Thyroid gland (tissue), 4 donors: ENCODE data around the gene ZNF385B. TPM values are rescaled to one million over a fixed set of nuclear protein-coding genes. Genes with fewer than 3 reads are reported as not detected.
"Not testable (repeated sequence)": the region's sequence is repeated elsewhere in the genome, so short reads cannot be mapped to it uniquely, and the experiment has no call there.

Experiments
- DNase-seq, 2 donors: peaks; one replicate each; pipeline ENCODE4 v3.0.0-alpha.2; 2019
- H3K27ac ChIP-seq, 3 donors: fragments of 200-600 bp; sonication (generic); 1 replicate in 2 of 3; 2 replicates in 1 of 3; pipeline ENCODE4 v1.5.1; 2016 to 2019; ENCODE audit warnings: mild to moderate bottlenecking in 1 of 3, moderate library complexity in 1 of 3
- H3K27me3 ChIP-seq: fragments of 200-600 bp; sonication (generic); one replicate; pipeline ENCODE4 v1.5.1; 2019
- H3K36me3 ChIP-seq, 2 donors: fragments of 200-600 bp; sonication (generic); one replicate each; pipeline ENCODE4 v1.5.1; 2016 to 2019
- H3K4me1 ChIP-seq, 2 donors: fragments of 200-600 bp; sonication (generic); one replicate each; pipeline ENCODE4 v1.5.1; 2017 to 2019
- H3K4me3 ChIP-seq, 3 donors: fragments of 200-600 bp; sonication (generic); replicated peaks in 1 of 3; 1 replicate in 2 of 3; 2 replicates in 1 of 3; pipeline ENCODE4 v1.5.1; 2016; ENCODE audit warnings: mild to moderate bottlenecking in 1 of 3
- H3K9me3 ChIP-seq: fragments of 200-600 bp; sonication (generic); one replicate; pipeline ENCODE4 v1.5.1; 2017
- POLR2A ChIP-seq, 2 donors: fragments of 450-650 bp; IDR thresholded peaks; one replicate each; pipeline ENCODE4 v1.6.1; 2017; ENCODE audit warnings: antibody characterized with exemption in 2 of 2, mild to moderate bottlenecking in 2 of 2, moderate library complexity in 1 of 2
- WGBS, 2 donors: methylation state at CpG; one replicate each; pipeline ENCODE4 v1.1.5; 2017; 5-methylcytosine and 5-hydroxymethylcytosine counted together
- intact Hi-C: fragments of 100-400 bp; cut with DNase I; formaldehyde crosslinking; loops from one replicate; pipeline ENCODE4 v1.15.1; 2023
- total RNA-seq, 4 donors: library from RNA; depleted of rRNA; stranded (reverse); fragments of >200 nt; gene quantifications; one replicate each; pipeline ENCODE4 v1.2.3, GENCODE V29; 2016
- TF ChIP-seq, protein P1 (sequence below), 6 experiments: fragments of 200-600 bp in 3 of 6; fragments of 450-650 bp in 3 of 6; sonication (generic) in 3 of 6; IDR thresholded peaks; one replicate each; pipeline ENCODE4 v1.5.1; 2016 to 2019; ENCODE audit warnings: antibody characterized with exemption in 6 of 6, mild to moderate bottlenecking in 2 of 6, inconsistent platforms in 1 of 6, moderate library complexity in 1 of 6

Gene ZNF385B
- total RNA-seq, 4 donors from 2014 or later, result 1.3 to 2.8 (median 1.8) TPM

DNA sequence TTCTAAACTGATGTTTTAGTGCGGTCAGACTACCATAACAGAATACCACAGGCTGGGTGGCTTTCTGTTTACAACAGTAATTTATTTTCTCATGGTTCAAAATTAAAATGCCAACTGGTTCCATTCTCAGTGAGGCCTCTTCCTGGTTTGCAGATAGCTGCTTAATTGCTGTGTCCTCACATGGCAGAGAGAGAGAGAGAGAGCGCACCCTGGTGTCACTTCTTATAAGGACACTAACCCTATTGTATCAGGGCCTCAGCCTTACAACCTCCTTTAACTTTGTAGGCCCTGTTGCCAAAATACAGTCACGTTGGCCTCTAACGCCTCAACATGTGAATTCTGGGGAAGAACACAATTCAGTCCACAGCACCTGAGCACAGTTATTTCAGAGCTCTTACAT lies 37.5 kb upstream of the ZNF385B start:
- no peaks in the 10 kb centered on the region for H3K27me3 ChIP-seq
- no peak for DNase-seq
- no peaks in the 10 kb centered on the region for H3K9me3 ChIP-seq
- H3K4me1 ChIP-seq, result no peaks in the 10 kb centered on the region
- WGBS, 2 donors, result 66 to 78% methylated on average over 4 of the region's 4 CpGs
- H3K36me3 ChIP-seq, result no peaks in the 10 kb centered on the region
- TF ChIP-seq, protein P1, sequence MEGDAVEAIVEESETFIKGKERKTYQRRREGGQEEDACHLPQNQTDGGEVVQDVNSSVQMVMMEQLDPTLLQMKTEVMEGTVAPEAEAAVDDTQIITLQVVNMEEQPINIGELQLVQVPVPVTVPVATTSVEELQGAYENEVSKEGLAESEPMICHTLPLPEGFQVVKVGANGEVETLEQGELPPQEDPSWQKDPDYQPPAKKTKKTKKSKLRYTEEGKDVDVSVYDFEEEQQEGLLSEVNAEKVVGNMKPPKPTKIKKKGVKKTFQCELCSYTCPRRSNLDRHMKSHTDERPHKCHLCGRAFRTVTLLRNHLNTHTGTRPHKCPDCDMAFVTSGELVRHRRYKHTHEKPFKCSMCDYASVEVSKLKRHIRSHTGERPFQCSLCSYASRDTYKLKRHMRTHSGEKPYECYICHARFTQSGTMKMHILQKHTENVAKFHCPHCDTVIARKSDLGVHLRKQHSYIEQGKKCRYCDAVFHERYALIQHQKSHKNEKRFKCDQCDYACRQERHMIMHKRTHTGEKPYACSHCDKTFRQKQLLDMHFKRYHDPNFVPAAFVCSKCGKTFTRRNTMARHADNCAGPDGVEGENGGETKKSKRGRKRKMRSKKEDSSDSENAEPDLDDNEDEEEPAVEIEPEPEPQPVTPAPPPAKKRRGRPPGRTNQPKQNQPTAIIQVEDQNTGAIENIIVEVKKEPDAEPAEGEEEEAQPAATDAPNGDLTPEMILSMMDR (IDR thresholded peaks at IDR 0.05), result no peak
- TF ChIP-seq POLR2A (IDR thresholded peaks at IDR 0.05), result no peak
- H3K4me3 ChIP-seq, result no peak overlapping the region
- intact Hi-C loops, result no loop called here
- H3K27ac ChIP-seq, result no peak overlapping the region

- Histone ChIP-seq H3K9me3 (no peaks in the 10 kb centered on the region), H3K4me1 (no peaks in the 10 kb centered on the region), H3K4me3 (no peak overlapping the region), H3K36me3 (no peaks in the 10 kb centered on the region), H3K27ac (no peak overlapping the region), H3K27me3 (no peaks in the 10 kb centered on the region)
- intact Hi-C loops, result no loop called here
- DNase-seq, result no peak
- WGBS, 2 donors, result 89% methylated on average over 3 of the region's 3 CpGs
- TF ChIP-seq POLR2A (IDR thresholded peaks at IDR 0.05), result no peak
- TF ChIP-seq, protein P1 (IDR thresholded peaks at IDR 0.05), result no peak
These were observed 32.2 kb upstream of the ZNF385B start for GRCh38 chr2:179893616-179894015.

DNA sequence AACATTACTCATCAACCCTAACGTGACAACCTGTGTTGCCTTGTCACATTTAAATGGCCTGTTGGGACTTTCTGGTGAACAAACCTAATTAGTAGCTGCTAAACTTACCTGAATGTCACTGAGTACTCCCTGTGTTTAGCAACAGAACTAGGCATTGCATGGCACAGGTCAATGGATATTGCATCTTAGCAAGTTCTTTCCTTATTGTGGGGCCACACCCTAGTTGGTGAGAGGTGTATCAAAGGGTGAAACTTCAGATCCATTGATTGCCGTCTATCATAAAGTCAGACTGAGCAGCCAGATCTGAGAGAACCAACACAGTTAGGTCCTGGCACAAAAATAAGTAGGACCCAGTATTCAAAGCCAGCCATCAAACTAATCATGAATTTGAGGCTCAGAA lies 29.8 kb upstream of the ZNF385B start:
- 84 to 85% methylated on average over 2 of the region's 2 CpGs for WGBS, 2 donors
- Histone ChIP-seq H3K9me3 (no peaks in the 10 kb centered on the region), H3K36me3 (no peaks in the 10 kb centered on the region), H3K4me1 (no peaks in the 10 kb centered on the region), H3K27me3 (no peaks in the 10 kb centered on the region), H3K4me3 (no peak overlapping the region), H3K27ac (no peak overlapping the region)
- intact Hi-C loops, result no loop called here
- no peak for DNase-seq
- TF ChIP-seq POLR2A (IDR thresholded peaks at IDR 0.05), result no peak
- TF ChIP-seq, protein P1 (IDR thresholded peaks at IDR 0.05), result no peak

GRCh38 chr2:179890666-179891065 lies 29.3 kb upstream of the ZNF385B start:
- DNase-seq, result no peak
- Histone ChIP-seq H3K9me3 (no peaks in the 10 kb centered on the region), H3K4me1 (no peaks in the 10 kb centered on the region), H3K36me3 (no peaks in the 10 kb centered on the region), H3K27ac (no peak overlapping the region), H3K27me3 (no peaks in the 10 kb centered on the region), H3K4me3 (no peak overlapping the region)
- intact Hi-C loops, result no loop called here
- TF ChIP-seq, protein P1 (IDR thresholded peaks at IDR 0.05), result no peak
- no peak for TF ChIP-seq POLR2A (IDR thresholded peaks at IDR 0.05)

DNA sequence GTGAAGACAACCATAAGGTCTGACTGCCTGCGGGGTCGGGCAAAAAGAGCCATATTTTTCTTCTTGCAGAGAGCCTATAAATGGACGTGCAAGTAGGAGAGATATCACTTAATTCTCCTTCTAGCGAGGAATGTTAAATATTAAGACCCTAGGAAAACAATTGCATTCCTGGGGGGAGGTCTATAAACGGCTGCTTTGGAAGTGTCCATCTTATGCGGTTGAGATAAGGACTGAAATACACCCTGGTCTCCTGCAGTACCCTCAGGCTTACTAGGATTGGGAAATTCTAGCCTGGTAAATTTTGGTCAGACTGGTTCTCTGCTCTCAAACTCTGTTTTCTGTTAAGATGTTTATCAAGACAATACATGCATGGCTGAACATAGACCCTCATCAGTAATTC lies 27.2 kb upstream of the ZNF385B start:
- 78 to 86% methylated on average over 6 of the region's 6 CpGs for WGBS, 2 donors
- H3K36me3 ChIP-seq, intact Hi-C loops, H3K9me3 ChIP-seq, H3K4me1 ChIP-seq, H3K27me3 ChIP-seq, H3K27ac ChIP-seq, H3K4me3 ChIP-seq, DNase-seq: not testable (repeated sequence)

GRCh38 chr2:179884193-179884592 lies 22.8 kb upstream of the ZNF385B start:
- no peak for DNase-seq
- intact Hi-C loops, result no loop called here
- H3K9me3 ChIP-seq, result no peaks in the 10 kb centered on the region
- no peak overlapping the region for H3K27ac ChIP-seq
- TF ChIP-seq, protein P1 (IDR thresholded peaks at IDR 0.05), result no peak
- TF ChIP-seq POLR2A (IDR thresholded peaks at IDR 0.05), result no peak
- H3K4me3 ChIP-seq, result no peak overlapping the region
- no peaks in the 10 kb centered on the region for H3K4me1 ChIP-seq
- no peaks in the 10 kb centered on the region for H3K36me3 ChIP-seq
- 73 to 74% methylated on average over 8 of the region's 8 CpGs for WGBS, 2 donors
- no peaks in the 10 kb centered on the region for H3K27me3 ChIP-seq
